GM12891 (cell line): Measurements from ENCODE around the gene SYT1.

Experiments
- PAX5 ChIP-seq: IDR thresholded peaks from 2 replicates; pipeline ENCODE4 v1.6.1; 2011; ENCODE audit warnings: low read length, moderate library complexity, mild to moderate bottlenecking; ENCODE audit not compliant: insufficient read depth, severe bottlenecking
- POLR2A ChIP-seq: IDR thresholded peaks from 2 replicates; pipeline ENCODE4 v1.6.1; 2011; ENCODE audit warnings: low read depth, low read length, control low read depth
- POLR2AphosphoS5 ChIP-seq: IDR thresholded peaks from 2 replicates; pipeline ENCODE4 v1.6.1; 2011; ENCODE audit warnings: low read depth, low read length, control low read depth
- POU2F2 ChIP-seq: IDR thresholded peaks from 2 replicates; pipeline ENCODE4 v1.6.1; 2011; ENCODE audit warnings: low read depth, mild to moderate bottlenecking, control low read depth, low read length, moderate library complexity
- SPI1 ChIP-seq: IDR thresholded peaks from 2 replicates; pipeline ENCODE4 v1.6.1; 2011; ENCODE audit warnings: low read depth, low read length, control low read depth
- TAF1 ChIP-seq: IDR thresholded peaks from 2 replicates; pipeline ENCODE4 v1.6.1; 2011; ENCODE audit warnings: low read depth, low read length, control low read depth

DNA sequence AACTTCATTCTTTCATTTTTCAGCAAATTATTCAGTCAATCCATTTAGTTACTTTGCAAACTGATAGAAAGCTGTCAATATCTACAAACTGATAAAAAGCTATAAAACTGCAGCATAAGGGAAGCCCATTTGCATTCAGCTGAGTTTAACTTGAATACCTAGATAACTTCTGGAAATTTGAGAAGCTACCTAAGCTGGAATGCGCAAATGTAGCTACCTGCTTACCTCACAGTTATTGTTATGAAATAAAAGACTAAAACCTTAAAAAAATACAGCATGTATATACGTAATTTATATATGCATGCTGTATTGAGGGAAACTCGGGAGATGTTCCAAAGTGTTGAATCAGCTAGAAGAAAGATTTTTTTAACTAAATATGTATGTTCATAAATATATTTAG is 94.4 kb downstream of the SYT1 start:
- no peak for TF ChIP-seq TAF1
- TF ChIP-seq POLR2AphosphoS5: no peak
- no peak for TF ChIP-seq POLR2A
- no peak for TF ChIP-seq SPI1
- TF ChIP-seq PAX5: no peak
- no peak for TF ChIP-seq POU2F2
